Neuronal stem cell (in vitro differentiated cells): ENCODE data around the gene MACROH2A2.

ENCODE experiments used
- DNase-seq: peaks from one replicate; pipeline ENCODE4 v3.0.0-alpha.2; 2013; ENCODE audit warnings: low spot score
- H2AFZ ChIP-seq: one replicate; pipeline ENCODE4 v1.6.1; 2013; ENCODE audit warnings: mild to moderate bottlenecking, low read length, inconsistent platforms
- H2AK5ac ChIP-seq: 2 replicates; pipeline ENCODE4 v1.6.1; 2013; ENCODE audit warnings: low read depth, mild to moderate bottlenecking, inconsistent platforms, low read length, moderate library complexity, mixed read lengths
- H2BK120ac ChIP-seq: 2 replicates; pipeline ENCODE4 v1.6.1; 2013; ENCODE audit warnings: low read depth, mild to moderate bottlenecking, inconsistent platforms, low read length, moderate library complexity, mixed read lengths
- H2BK12ac ChIP-seq: one replicate; pipeline ENCODE4 v1.6.1; 2013; ENCODE audit warnings: low read length, inconsistent platforms
- H2BK15ac ChIP-seq: 2 replicates; pipeline ENCODE4 v1.6.1; 2013; ENCODE audit warnings: mild to moderate bottlenecking, low read length, inconsistent platforms, mixed read lengths
- H2BK5ac ChIP-seq: one replicate; pipeline ENCODE4 v1.6.1; 2013; ENCODE audit warnings: inconsistent platforms, mild to moderate bottlenecking, low read length, moderate library complexity
- H3K14ac ChIP-seq: one replicate; pipeline ENCODE4 v1.6.1; 2013; ENCODE audit warnings: low read length, inconsistent platforms
- H3K18ac ChIP-seq: 2 replicates; pipeline ENCODE4 v1.6.1; 2013; ENCODE audit warnings: low read length, inconsistent platforms
- H3K23ac ChIP-seq: 2 replicates; pipeline ENCODE4 v1.6.1; 2013; ENCODE audit warnings: low read depth, mild to moderate bottlenecking, mixed read lengths, low read length, inconsistent platforms; ENCODE audit not compliant: poor library complexity
- H3K27ac ChIP-seq: replicated peaks from 3 replicates; pipeline ENCODE4 v1.5.1; 2013; ENCODE audit warnings: low read length, inconsistent platforms
- H3K27me3 ChIP-seq, 3 experiments: 2 replicates each; pipeline ENCODE4 v1.6.1; 2013; ENCODE audit warnings: low read length in 3 of 3, mild to moderate bottlenecking in 2 of 3, inconsistent platforms in 1 of 3, low read depth in 1 of 3, mixed read lengths in 1 of 3, moderate library complexity in 1 of 3; ENCODE audit not compliant: control insufficient read depth in 3 of 3, insufficient read depth in 3 of 3
- H3K36me3 ChIP-seq, 2 donors: replicated peaks in 1 of 2; 2 replicates each; pipeline ENCODE4 v1.6.1; 2013; ENCODE audit warnings: low read length in 2 of 2; ENCODE audit not compliant: control insufficient read depth in 2 of 2, insufficient read depth in 2 of 2
- H3K4ac ChIP-seq: 2 replicates; pipeline ENCODE4 v1.6.1; 2013; ENCODE audit warnings: inconsistent platforms, mild to moderate bottlenecking, low read length, moderate library complexity
- H3K4me1 ChIP-seq, 2 donors: 1 replicate in 1 of 2; 2 replicates in 1 of 2; pipeline ENCODE4 v1.6.1; 2013; ENCODE audit warnings: low read length in 2 of 2, low read depth in 1 of 2; ENCODE audit not compliant: control insufficient read depth in 2 of 2, insufficient read depth in 1 of 2
- H3K4me2 ChIP-seq: one replicate; pipeline ENCODE4 v1.6.1; 2013; ENCODE audit warnings: mild to moderate bottlenecking, low read length, inconsistent platforms; ENCODE audit not compliant: insufficient read depth, poor library complexity, severe bottlenecking
- H3K4me3 ChIP-seq, 2 donors: 2 replicates each; pipeline ENCODE4 v1.5.1; 2013; ENCODE audit warnings: low read length in 2 of 2, mild to moderate bottlenecking in 2 of 2, inconsistent platforms in 1 of 2, moderate library complexity in 1 of 2
- H3K79me1 ChIP-seq: one replicate; pipeline ENCODE4 v1.6.1; 2013; ENCODE audit warnings: low read depth, mild to moderate bottlenecking, inconsistent platforms, low read length, moderate library complexity
- H3K9ac ChIP-seq: one replicate; pipeline ENCODE4 v1.6.1; 2013; ENCODE audit warnings: mild to moderate bottlenecking, low read depth, low read length, inconsistent platforms; ENCODE audit not compliant: poor library complexity
- H3K9me3 ChIP-seq, 2 donors: replicated peaks in 1 of 2; 2 replicates each; pipeline versions ENCODE3 to v1.6.1; 2013; ENCODE audit warnings: low read length in 2 of 2, mild to moderate bottlenecking in 2 of 2, inconsistent platforms in 1 of 2, low read depth in 1 of 2, mixed read lengths in 1 of 2, moderate library complexity in 1 of 2; ENCODE audit not compliant: control insufficient read depth in 2 of 2, insufficient read depth in 1 of 2
- H4K8ac ChIP-seq: one replicate; pipeline ENCODE4 v1.6.1; 2013; ENCODE audit warnings: low read depth, mild to moderate bottlenecking, inconsistent platforms, low read length, moderate library complexity
- H4K91ac ChIP-seq: one replicate; pipeline ENCODE4 v1.6.1; 2013; ENCODE audit warnings: low read length, low read depth, mild to moderate bottlenecking, inconsistent platforms; ENCODE audit not compliant: poor library complexity
- WGBS, 2 donors: extraction: QIAGEN DNeasy Blood & Tissue Kit; methylation state at CpG; one replicate each; pipeline ENCODE4 v1.1.7; 2013; ENCODE audit warnings: missing lambda C conversion rate in 2 of 2, mixed read lengths in 1 of 2; ENCODE audit not compliant: insufficient read length in 2 of 2, insufficient replicate concordance in 1 of 2; ENCODE audit errors: extremely low coverage in 2 of 2; 5-methylcytosine and 5-hydroxymethylcytosine counted together

Gene MACROH2A2

GRCh38 chr10:70066190-70066589 is 13.5 kb downstream of the MACROH2A2 start:
- H2BK5ac ChIP-seq, result no peak overlapping the region
- peaks cover 9% of the 10 kb centered on the region for H3K79me1 ChIP-seq
- H3K27ac ChIP-seq, result no peak overlapping the region
- no peak overlapping the region for H3K14ac ChIP-seq
- H4K8ac ChIP-seq, result no peak overlapping the region
- H3K9me3 ChIP-seq, result peaks cover 0 to 4% of the 10 kb centered on the region in 2 donors
- no peaks in the 10 kb centered on the region for H3K27me3 ChIP-seq
- no peak overlapping the region for H3K4ac ChIP-seq
- H3K4me2 ChIP-seq, result no peak overlapping the region
- H4K91ac ChIP-seq, result no peak overlapping the region
- no peak overlapping the region for H3K18ac ChIP-seq
- DNase-seq, result no peak
- H2AFZ ChIP-seq, result no peak overlapping the region
- peaks cover 0 to 3% of the 10 kb centered on the region in 2 donors for H3K4me1 ChIP-seq
- no CpG with 5 or more reads among the region's 3 CpGs for WGBS, 2 donors
- no peak overlapping the region for H2BK12ac ChIP-seq
- H3K23ac ChIP-seq, result no peak overlapping the region
- H3K9ac ChIP-seq, result no peak overlapping the region
- H2BK120ac ChIP-seq, result no peak overlapping the region
- H2AK5ac ChIP-seq, result no peak overlapping the region
- peaks cover 0 to 65% of the 10 kb centered on the region in 2 donors for H3K36me3 ChIP-seq
- H3K4me3 ChIP-seq, result no peak overlapping the region
- H2BK15ac ChIP-seq, result no peak overlapping the region

- no peak for DNase-seq
- peaks cover 9% of the 10 kb centered on the region for H3K79me1 ChIP-seq
- peaks cover 0 to 4% of the 10 kb centered on the region in 2 donors for H3K9me3 ChIP-seq
- H3K4me2 ChIP-seq, result no peak overlapping the region
- no peak overlapping the region for H2AK5ac ChIP-seq
- no peak overlapping the region for H4K91ac ChIP-seq
- no peak overlapping the region for H3K27ac ChIP-seq
- H3K36me3 ChIP-seq, result peaks cover 0 to 66% of the 10 kb centered on the region in 2 donors
- no peak overlapping the region for H2BK120ac ChIP-seq
- no CpG with 5 or more reads among the region's 2 CpGs for WGBS, 2 donors
- H3K27me3 ChIP-seq, result no peaks in the 10 kb centered on the region
- H3K18ac ChIP-seq, result no peak overlapping the region
- no peak overlapping the region for H3K4me3 ChIP-seq
- no peak overlapping the region for H3K14ac ChIP-seq
- no peak overlapping the region for H3K9ac ChIP-seq
- no peak overlapping the region for H3K23ac ChIP-seq
- no peak overlapping the region for H2AFZ ChIP-seq
- no peak overlapping the region for H2BK15ac ChIP-seq
- no peak overlapping the region for H3K4ac ChIP-seq
- H3K4me1 ChIP-seq, result peaks cover 0 to 3% of the 10 kb centered on the region in 2 donors
- H4K8ac ChIP-seq, result no peak overlapping the region
- H2BK12ac ChIP-seq, result no peak overlapping the region
- no peak overlapping the region for H2BK5ac ChIP-seq
Measured at GRCh38 chr10:70067586-70067985, 14.9 kb downstream of the MACROH2A2 start.

GRCh38 chr10:70068925-70069324 is 16.3 kb downstream of the MACROH2A2 start:
- WGBS, 2 donors, result no CpG with 5 or more reads among the region's 10 CpGs
- H2BK12ac ChIP-seq, result no peak overlapping the region

GRCh38 chr10:70069346-70069745 is 16.7 kb downstream of the MACROH2A2 start:
- Histone ChIP-seq H2BK12ac (no peak overlapping the region), H3K36me3 (peaks cover 1 to 72% of the 10 kb centered on the region in 2 donors), H3K27ac (no peak overlapping the region), H3K23ac (no peak overlapping the region), H2BK120ac (no peak overlapping the region), H4K8ac (no peak overlapping the region), H3K18ac (no peak overlapping the region), H3K79me1 (peaks cover 9% of the 10 kb centered on the region), H3K4me1 (peaks cover 0 to 3% of the 10 kb centered on the region in 2 donors), H3K4me3 (no peak overlapping the region), H2BK5ac (no peak overlapping the region), H3K9ac (no peak overlapping the region), H2AFZ (no peak overlapping the region), H3K4ac (no peak overlapping the region), H3K14ac (no peak overlapping the region), H2BK15ac (no peak overlapping the region), H3K9me3 (peaks cover 0 to 4% of the 10 kb centered on the region in 2 donors), H2AK5ac (no peak overlapping the region), H3K27me3 (no peaks in the 10 kb centered on the region), H4K91ac (no peak overlapping the region), H3K4me2 (no peak overlapping the region)
- no peak for DNase-seq
- no CpG with 5 or more reads among the region's 5 CpGs for WGBS, 2 donors

More at GRCh38 chr10:70068925-70069324, 16.3 kb downstream of the MACROH2A2 start:
- peaks cover 0 to 3% of the 10 kb centered on the region in 2 donors for H3K4me1 ChIP-seq
- H2AFZ ChIP-seq, result no peak overlapping the region
- H2BK15ac ChIP-seq, result no peak overlapping the region
- H3K14ac ChIP-seq, result no peak overlapping the region
- H3K4me2 ChIP-seq, result no peak overlapping the region
- H3K23ac ChIP-seq, result no peak overlapping the region
- no peak overlapping the region for H3K18ac ChIP-seq
- no peak overlapping the region for H4K8ac ChIP-seq
- no peak overlapping the region for H2AK5ac ChIP-seq
- H3K4me3 ChIP-seq, result no peak overlapping the region
- H3K79me1 ChIP-seq, result peaks cover 9% of the 10 kb centered on the region
- peaks cover 0 to 70% of the 10 kb centered on the region in 2 donors for H3K36me3 ChIP-seq
- H4K91ac ChIP-seq, result no peak overlapping the region
- no peak for DNase-seq
- peaks cover 0 to 4% of the 10 kb centered on the region in 2 donors for H3K9me3 ChIP-seq
- H3K27ac ChIP-seq, result no peak overlapping the region
- H3K27me3 ChIP-seq, result no peaks in the 10 kb centered on the region
- H3K9ac ChIP-seq, result no peak overlapping the region
- no peak overlapping the region for H2BK120ac ChIP-seq
- H3K4ac ChIP-seq, result no peak overlapping the region
- no peak overlapping the region for H2BK5ac ChIP-seq
